GM23338 (cell line): ENCODE data around the gene NDRG2.

ENCODE experiments used
- EZH2 ChIP-seq: fragments of 200-600 bp; sonication (generic); IDR thresholded peaks from one replicate; pipeline ENCODE4 v1.8.0; 2017; ENCODE audit warnings: antibody characterized with exemption, mild to moderate bottlenecking, low read depth; ENCODE audit not compliant: unreplicated experiment
- EZH2phosphoT487 ChIP-seq: fragments of 200-600 bp; sonication (generic); IDR thresholded peaks from one replicate; pipeline ENCODE4 v1.8.1; 2018; ENCODE audit warnings: antibody characterized with exemption; ENCODE audit not compliant: unreplicated experiment
- POLR2AphosphoS5 ChIP-seq: IDR thresholded peaks from 2 replicates; pipeline ENCODE4 v1.6.1; 2016; ENCODE audit warnings: antibody characterized with exemption, low read depth
- ZNF114 ChIP-seq: fragments of 250-450 bp; sonication (Bioruptor Pico); IDR thresholded peaks from 2 replicates; pipeline ENCODE4 v1.5.0; 2020; ENCODE audit warnings: mild to moderate bottlenecking, moderate library complexity
- TF ChIP-seq, protein P1 (sequence below), 2 experiments: fragments of 200-600 bp in 1 of 2; sonication (generic) in 1 of 2; conservative IDR thresholded peaks; 2 replicates each; pipeline versions ENCODE4 v1.5.1 to v1.6.1; 2016 to 2017; ENCODE audit warnings: antibody characterized with exemption in 2 of 2, low read depth in 2 of 2, mild to moderate bottlenecking in 2 of 2, moderate library complexity in 1 of 2
- TF ChIP-seq, protein P2 (sequence below): IDR thresholded peaks from one replicate; pipeline ENCODE4 v1.6.1; 2018; ENCODE audit warnings: antibody characterized with exemption; ENCODE audit not compliant: unreplicated experiment
- TF ChIP-seq, protein P3 (sequence below): IDR thresholded peaks from 2 replicates; pipeline ENCODE4 v1.6.1; 2016; ENCODE audit warnings: antibody characterized with exemption

DNA sequence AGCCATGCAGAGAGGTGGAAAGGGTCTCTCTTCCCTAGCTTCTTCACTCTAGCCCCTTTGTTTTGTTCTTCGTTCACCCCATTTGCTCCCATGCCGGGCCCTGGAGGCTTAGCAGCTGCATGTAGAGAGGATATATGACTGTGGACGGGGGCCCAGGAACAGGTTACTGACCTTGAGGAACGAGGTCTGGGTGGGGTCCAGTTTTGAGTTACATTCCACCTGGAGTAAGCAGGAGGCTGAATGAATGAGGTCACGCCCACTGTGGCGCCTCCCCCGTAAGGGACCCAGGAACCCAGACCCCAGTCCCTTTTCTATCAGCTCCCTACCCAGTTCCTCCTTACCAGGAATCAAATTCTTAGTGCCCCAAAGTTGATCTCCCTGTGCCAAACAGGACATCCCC lies 6.6 kb downstream of the NDRG2 start:
- TF ChIP-seq, protein P1, sequence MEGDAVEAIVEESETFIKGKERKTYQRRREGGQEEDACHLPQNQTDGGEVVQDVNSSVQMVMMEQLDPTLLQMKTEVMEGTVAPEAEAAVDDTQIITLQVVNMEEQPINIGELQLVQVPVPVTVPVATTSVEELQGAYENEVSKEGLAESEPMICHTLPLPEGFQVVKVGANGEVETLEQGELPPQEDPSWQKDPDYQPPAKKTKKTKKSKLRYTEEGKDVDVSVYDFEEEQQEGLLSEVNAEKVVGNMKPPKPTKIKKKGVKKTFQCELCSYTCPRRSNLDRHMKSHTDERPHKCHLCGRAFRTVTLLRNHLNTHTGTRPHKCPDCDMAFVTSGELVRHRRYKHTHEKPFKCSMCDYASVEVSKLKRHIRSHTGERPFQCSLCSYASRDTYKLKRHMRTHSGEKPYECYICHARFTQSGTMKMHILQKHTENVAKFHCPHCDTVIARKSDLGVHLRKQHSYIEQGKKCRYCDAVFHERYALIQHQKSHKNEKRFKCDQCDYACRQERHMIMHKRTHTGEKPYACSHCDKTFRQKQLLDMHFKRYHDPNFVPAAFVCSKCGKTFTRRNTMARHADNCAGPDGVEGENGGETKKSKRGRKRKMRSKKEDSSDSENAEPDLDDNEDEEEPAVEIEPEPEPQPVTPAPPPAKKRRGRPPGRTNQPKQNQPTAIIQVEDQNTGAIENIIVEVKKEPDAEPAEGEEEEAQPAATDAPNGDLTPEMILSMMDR (conservative IDR thresholded peaks at IDR 0.05; ENCODE audit: low read depth in 2 of 2): no peak
- TF ChIP-seq EZH2 (no peak), ZNF114 (no peak), EZH2phosphoT487 (no peak), POLR2AphosphoS5 (no peak)
- TF ChIP-seq, protein P2, sequence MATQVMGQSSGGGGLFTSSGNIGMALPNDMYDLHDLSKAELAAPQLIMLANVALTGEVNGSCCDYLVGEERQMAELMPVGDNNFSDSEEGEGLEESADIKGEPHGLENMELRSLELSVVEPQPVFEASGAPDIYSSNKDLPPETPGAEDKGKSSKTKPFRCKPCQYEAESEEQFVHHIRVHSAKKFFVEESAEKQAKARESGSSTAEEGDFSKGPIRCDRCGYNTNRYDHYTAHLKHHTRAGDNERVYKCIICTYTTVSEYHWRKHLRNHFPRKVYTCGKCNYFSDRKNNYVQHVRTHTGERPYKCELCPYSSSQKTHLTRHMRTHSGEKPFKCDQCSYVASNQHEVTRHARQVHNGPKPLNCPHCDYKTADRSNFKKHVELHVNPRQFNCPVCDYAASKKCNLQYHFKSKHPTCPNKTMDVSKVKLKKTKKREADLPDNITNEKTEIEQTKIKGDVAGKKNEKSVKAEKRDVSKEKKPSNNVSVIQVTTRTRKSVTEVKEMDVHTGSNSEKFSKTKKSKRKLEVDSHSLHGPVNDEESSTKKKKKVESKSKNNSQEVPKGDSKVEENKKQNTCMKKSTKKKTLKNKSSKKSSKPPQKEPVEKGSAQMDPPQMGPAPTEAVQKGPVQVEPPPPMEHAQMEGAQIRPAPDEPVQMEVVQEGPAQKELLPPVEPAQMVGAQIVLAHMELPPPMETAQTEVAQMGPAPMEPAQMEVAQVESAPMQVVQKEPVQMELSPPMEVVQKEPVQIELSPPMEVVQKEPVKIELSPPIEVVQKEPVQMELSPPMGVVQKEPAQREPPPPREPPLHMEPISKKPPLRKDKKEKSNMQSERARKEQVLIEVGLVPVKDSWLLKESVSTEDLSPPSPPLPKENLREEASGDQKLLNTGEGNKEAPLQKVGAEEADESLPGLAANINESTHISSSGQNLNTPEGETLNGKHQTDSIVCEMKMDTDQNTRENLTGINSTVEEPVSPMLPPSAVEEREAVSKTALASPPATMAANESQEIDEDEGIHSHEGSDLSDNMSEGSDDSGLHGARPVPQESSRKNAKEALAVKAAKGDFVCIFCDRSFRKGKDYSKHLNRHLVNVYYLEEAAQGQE: no peak
- TF ChIP-seq, protein P3, sequence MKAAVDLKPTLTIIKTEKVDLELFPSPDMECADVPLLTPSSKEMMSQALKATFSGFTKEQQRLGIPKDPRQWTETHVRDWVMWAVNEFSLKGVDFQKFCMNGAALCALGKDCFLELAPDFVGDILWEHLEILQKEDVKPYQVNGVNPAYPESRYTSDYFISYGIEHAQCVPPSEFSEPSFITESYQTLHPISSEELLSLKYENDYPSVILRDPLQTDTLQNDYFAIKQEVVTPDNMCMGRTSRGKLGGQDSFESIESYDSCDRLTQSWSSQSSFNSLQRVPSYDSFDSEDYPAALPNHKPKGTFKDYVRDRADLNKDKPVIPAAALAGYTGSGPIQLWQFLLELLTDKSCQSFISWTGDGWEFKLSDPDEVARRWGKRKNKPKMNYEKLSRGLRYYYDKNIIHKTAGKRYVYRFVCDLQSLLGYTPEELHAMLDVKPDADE: no peak
